Stimulated activated CD8-positive, alpha-beta memory T cell treated with anti-CD3 and anti-CD28 coated beads, Interleukin-4, amount 100 ng/mL, for 1 hour (primary cell): ENCODE results near the gene LTBP2.

Source experiments
- DNase-seq, 2 donors: peaks; one replicate each; pipeline ENCODE4 v3.0.0-alpha.2; 2020; ENCODE audit warnings: low read depth in 2 of 2, low spot score in 1 of 2

Gene LTBP2

DNA sequence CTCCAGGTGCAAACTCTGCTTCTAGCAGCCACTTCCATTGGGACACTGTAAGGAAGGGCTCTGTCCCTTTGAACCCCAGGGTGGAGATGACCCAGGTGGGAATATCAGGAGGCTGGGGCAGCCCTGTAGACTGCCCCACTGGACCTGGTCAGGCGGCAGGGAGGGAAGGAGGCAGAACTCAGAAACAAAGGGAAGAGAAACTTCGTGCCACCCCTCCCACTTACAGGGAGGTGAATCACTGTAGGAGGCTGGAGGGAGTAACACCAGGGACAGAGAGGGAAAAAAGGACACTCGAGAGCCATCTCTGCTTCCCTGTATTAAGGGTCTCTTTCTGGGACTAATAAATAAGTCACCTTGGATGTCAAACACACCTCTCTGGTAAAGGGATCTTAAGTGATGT is 81.0 kb downstream of the LTBP2 start:
- DNase-seq, result no peak

DNA sequence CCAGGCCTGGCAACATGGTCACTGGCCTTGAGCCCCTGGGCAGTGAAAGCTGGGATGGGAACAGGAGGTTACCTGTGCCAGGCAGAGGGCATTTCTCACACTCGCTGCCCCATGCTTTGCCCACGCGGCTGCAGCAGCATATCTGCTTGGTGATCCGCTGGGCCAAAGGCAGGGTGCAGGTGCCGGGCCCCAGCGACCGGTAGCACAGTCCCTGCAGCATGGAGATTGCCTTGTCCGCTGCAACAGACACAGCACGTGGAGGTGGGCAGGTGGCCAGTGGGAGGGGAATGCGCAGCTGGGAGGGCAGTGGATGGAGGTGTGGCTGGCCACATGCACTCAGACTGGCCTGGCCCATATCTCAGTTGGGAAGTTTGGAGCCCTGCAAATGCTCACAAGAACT is 83.2 kb downstream of the LTBP2 start:
- DNase-seq, result no peak

DNA sequence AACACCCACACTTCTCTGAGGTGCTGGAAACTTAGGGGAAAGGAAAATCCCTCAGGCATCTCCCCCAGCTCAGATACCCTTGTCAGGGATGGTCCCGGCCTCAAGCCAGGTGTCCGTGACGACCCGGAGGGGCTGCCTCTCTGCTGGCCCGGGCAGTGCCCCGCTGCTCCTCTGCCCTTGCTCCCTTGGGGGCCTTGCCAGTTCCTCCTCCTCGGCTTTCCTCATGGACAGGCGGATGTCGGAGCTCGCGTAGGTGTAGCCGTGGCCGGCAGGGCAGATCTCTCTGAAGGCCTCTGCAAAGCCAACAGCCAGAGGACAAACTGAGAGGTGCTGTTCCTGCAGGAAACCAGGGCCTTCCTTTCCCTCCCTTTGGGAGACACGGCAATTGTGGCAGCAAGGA is 83.6 kb downstream of the LTBP2 start:
- no peak for DNase-seq

DNA sequence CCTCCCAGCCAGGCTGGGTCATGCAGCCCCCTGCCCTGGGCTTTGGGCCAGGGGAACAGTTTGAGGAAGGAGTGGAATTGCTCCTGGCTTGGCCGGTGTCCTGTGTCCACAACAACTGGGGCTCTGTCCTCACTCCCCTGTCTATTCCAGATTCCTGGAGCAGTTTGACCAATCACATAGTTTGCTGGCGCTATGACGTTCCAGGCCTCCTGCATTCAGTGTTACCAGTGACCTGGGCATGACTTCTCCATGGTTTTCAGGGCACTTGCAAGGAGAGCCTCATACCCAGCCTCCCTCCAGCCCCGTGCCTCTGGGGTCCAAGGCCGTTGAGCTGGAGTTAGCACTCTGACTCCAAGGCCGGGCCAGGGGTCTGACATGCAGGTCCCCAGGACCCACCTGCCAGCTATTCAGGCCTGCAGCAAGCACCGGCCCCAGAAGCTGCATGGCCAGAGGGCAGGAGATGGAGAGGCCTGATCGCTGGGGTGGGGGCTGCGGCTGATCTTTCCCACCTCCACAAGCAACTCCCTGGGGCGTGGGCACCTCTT is 84.2 kb downstream of the LTBP2 start:
- no peak for DNase-seq

DNA sequence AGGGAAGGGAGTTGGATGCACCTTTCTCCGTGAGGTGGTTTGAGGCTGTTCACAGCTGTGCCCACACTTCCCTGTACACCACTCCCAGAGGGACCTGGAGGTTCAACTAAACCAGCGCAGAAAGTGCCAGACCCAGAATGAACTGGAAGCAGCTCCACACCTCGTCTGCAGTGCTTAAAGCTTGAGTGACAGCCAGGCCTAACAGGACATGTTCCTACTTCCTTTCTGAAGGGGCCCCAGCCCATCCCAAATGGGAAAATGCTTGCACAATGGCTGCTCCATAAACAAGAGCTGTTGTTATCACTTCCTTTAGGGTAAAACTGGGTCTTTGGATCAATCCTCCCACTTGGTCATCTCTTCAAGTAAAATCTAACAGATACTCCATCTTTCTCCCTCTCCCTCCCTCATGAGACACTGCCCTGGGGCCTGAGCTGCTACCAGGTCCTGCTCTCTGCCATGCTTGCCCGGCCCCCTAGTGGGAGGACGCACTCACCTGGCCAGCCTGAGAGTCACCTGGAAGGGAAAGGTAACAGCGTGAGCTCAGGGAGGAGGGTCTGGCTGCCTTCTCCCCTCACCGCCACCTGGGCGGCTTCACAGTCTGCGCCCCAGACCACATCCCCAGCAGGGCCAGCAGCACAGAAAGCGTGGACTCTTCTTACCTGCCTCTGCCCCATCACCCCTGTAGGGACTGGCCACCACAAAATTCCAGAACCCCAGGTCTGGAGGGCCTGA is 85.0 kb downstream of the LTBP2 start:
- no peak for DNase-seq

DNA sequence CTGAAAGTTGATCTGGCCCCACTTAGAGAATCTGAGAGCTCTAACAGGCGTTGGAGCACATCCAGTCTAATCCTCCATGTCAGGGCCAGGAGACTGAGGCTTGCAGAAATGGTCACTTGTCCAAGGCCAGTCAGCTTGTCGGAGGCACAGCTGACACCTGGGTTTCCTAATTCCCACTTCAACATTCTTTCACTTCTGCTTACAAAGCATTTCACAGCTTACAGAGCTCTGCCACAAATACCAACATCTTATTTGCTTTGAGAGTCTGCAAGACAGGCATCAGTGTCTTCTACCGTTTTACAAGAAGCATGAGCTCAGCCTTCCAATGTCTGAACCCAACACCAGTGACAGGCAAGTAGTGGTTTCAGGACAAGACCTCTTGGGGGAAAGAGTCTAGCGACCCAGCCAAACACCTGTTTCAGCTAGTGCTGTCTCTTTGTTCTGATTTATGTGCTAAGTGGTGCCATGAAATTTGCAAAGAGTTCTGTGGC is 86.6 kb downstream of the LTBP2 start:
- DNase-seq, result no peak

DNA sequence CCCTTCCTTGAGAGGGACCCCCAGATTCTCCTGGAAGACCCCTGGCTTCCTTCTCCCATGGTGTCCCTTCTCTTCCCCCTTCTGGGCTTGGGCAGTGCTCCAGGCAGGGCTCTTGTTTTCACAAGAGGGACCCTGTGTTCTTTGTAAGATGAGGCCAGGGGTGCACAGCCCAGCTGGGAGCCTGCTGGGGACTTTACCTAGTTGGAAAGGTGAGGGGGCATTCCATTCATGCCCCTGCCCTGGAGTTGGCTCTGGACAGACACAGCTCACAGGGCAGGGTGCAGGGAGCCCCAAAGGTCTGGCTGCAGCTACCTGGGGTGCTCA is 87.3 kb downstream of the LTBP2 start:
- no peak for DNase-seq

DNA sequence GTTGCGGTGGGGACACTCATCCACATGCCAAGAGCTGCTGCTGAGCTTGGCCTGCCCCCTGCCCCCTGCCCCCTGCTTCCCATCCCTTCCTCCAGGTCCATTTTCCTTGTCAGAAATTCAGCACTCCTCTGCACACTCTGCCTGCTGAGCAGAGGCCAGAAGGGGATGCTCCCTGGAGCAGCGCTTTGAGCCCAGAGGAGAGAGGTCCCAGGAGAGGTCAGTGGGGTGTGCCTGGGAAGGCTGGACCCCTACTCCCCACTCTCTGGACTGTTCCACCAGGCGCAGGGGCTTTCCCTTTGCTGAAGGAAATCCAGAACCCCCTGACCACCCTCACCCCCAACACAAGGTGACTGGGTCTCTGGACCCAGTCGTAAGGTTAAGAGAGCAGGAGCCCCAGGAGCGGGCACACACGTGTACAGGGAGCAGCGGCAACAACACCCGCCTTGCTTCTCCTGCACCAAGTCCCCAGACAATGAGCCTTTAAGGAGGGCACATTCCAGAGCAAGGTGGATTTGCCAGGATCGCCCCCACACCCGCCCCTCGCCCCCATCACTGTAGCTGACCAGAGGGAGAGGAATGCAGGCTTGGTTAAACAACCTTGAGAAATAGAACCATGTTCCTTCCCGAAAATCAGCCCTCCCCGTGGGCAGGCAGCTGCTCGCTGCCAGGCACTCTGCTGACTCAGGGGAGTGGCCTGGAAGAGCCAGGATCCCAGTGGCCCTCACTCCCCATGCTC is 87.8 kb downstream of the LTBP2 start:
- no peak for DNase-seq

DNA sequence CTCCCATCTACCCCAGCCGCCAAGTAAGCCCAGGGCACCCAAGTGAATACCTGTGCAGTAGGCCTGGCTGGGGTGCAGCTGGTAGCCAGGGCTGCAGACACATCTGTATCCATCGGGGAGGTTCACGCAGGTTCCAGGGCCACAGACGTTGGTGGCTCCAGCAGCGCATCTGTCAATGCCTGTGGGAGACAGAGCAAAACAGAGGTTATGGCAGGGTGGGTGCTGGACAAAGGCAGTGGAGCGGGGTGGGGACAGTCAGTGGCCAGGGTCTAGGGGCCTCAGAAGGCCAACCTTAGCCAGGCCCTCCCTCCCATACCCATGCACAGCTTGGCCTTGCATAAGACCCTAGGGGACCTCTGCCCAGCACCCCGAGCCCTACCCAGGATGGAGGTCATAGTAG is 89.3 kb downstream of the LTBP2 start:
- no peak for DNase-seq

DNA sequence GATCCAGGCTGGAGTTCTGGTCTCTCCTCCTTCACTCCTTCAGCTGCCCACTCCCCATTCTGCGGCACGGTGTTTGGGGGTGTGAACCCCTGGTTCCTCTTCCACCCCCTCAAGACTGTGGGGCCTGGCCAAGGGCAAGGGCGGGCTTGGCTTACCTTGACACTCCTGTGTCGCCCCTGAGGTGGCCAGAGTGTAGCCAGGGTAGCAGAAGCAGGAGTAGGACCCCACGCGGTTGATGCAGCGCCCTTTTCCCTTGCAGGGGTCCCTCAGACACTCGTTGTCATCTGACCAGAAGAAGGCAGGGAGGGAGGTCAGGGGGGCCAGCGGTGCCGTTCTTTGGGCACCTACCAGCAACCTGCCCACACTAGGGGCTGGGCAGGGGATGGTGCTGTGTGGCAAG is 90.3 kb downstream of the LTBP2 start:
- no peak for DNase-seq

DNA sequence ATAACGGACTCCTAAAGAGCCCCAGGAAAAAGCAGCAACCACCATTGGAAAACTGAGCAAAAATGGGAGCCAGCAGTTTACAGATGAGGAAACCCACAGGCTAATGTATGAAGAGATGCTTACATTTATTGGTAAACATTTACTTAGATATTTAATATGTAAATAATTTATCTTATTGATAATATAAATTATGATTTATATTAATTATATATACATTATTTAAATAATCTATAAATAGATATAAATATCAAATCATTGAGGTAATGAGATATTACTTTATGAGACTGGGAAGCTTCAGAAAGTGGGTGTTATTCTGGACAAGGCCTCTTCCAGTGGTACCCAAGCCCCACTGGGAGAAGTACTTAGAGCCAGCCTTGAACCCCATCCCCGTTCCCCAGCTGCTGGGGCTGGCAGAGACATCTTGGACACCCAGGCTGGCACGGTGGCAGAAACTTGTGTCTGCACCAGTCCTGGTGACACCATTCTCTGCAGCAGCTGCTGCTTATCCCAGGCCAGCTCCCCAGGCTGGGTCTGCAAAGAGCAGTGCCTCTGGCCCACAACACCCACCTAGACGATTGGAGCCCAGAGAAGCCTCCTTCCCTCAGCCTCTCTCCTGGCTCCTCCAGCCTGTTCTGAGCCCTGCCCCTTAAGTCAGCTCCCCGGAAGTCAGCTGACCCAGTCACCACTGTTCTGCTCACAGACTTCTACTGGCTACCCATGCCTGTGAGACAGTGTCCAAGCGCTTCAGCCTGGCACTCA is 92.5 kb downstream of the LTBP2 start:
- DNase-seq, result no peak

DNA sequence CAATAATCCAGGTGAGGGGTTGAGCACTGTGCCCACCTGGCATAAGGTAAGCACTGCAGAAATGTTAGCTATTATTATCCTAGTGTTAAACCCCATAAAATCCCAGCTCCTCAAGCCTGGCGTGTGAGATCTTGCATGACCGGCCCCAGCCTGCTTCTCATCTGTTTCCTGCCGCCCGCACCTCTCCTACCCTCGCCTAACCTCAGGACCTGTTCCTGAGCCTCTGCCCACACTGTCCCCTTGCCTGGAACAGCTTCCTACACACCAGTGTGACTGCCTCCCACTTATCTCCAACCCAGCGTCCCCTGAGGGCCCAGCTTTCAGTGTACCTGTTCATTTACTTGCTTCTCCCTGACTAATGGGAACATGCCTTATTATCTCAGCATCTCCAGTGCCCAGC is 93.8 kb downstream of the LTBP2 start:
- DNase-seq, result no peak

DNA sequence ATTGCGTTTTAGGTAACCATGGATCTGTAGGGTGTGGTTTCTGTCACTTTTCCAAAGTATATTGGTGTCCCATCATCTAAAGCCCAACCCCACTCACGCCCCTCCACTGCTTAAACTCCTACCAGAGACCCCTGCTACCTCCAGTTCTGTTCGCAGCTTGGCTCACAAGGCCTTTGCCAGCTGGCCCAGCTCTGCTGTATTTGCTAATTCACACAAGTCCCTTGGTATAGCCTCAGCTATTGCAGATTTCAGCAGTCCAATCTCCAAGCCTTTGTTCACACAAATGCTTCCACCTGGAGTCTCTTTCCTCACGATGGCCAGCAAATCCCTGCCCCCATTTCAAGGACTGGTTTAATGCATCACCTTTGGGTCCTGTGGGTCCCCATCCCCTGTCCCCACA is 94.3 kb downstream of the LTBP2 start:
- DNase-seq, result no peak

DNA sequence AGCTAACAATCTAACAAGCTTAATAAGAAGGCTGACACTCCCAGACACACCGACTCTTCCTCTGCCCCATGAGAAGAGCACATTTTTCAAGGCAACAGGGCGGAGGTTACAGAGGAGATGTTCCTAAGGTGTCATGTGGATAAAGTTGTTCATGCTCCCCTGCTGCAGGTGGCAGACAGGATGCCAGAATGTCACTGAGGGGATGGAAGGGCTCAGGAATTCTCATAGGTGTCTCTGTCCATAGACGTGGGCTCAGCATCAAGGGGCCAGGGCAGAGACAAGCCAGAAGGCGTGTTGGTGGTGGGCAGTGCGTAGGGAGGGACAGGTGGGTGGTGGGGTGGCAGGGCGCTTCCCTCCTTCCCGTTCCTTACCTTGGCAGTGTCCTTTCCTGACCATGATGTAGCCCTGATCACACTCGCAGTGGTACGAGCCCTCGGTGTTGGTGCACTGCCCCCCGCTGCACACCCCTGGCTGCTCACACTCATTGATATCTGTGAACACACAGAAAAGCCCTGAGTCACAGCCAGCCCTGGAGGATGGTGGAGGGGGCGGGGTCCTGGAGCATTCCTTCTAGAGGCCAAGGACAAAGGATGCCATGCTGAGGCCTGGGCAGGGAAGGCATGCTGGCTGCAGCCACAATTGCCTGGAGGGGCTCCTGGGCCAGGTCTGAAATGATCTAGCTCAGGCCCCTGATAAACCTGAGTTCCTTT is 95.4 kb downstream of the LTBP2 start:
- no peak for DNase-seq

DNA sequence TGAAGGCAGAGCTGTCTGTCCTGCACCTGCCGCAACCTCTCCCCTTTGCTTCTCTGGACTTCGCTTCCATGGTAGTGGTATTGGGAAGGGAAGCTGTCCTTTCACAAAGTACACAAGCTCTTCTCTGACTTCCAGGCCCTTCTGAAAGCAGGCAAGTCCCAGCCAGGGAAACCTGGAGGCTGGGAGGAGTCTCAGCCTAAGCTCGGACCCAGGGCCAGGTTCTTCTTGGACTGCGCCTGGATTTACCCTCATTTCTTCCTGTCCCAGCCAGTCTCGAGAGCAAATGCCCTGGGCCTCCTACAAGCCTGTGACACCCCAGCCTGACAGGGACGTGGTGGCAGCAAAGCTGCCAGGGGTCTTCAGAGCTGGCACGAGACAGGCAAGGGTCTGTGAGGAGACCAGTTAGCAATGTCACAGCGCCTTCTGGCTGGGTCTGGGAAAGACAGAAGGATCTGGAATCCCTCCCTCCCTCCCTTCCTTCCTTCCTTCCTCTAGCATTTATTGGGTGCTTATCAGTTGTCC is 96.1 kb downstream of the LTBP2 start:
- DNase-seq, result no peak

DNA sequence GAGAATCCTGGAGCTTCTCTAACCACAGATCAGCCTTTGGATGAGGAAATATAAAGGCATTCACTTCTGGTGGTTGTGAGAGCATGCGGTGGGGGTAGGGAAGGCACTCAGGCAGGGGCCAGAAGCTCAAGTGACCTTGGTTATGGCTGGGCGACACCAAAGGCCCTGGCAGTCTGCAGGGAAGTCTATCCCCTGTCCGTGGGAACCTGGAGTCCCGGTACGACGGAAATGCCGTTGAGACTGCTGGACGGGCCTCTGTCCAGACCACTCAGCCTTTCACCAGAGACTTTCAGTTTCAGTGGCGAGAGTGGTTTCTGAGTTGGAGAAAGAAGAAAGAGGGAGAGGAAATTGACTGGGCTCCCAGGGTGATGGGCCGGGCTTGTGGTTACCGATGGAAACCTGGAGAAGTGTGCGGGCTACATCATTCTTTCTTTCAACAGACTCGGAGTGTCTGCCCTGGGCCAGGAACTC is 97.5 kb downstream of the LTBP2 start:
- DNase-seq, result no peak

DNA sequence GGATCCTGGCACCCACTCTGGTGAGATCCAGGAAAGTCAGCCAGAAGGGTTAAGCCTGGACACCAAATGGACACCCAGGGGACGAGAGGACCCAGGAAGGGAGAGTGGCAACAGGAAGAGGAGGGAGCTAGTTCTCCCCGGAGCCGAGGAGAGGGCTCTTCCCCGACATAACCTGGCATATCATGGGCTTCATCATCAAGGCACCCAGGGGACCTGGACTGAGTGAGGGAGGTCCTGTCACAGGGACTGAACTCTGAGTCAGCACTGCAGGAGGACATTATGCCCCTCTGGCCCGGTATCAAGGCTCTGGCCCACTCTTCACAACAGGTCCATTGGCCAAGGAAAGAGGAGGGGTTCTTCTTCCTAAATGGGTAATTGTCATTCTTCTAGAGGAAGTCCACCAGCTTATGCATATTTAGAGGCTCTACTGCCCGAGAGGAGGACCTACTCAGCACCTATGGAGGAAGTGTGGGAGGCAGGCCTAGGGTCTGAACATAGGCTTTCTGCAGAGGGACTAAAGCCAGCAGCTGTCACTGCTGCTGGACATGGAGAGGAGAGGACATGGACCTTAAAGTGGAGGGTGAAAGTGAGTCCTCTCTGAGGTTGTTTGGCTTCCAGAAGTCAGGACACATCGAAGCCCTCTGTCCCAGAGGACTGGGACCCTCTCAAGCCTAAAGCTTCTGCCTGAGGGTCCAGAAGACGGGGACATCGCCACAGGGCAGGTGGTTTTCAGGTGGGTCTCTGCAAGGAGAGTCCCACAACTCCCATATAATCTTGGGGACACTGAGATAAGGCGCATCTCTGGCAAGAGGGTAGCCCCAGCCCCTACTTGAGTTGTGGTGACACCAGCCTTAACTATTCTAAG is 99.8 kb downstream of the LTBP2 start:
- no peak for DNase-seq

DNA sequence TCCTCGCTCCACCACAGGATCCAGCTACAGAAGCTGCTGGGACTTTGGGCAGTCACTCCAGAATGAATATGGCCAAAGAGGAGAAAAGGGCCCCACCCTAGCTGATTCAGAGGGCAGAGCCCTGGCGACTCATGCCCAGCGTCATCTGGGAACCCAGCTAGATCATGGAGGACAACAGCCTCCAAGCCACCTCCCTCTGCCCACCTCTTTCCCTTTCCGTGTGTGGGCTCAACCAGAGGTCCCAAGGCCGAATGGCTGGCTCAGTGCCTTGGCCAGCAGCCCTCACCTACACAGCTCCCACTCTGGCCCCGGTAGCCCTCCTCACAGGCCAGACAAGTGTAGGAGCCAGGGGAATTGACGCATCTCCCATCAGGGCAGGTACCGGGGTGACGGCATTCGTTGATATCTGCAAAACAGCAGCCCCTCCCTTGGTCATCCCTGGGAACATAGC is 101.1 kb downstream of the LTBP2 start:
- DNase-seq, result no peak

DNA sequence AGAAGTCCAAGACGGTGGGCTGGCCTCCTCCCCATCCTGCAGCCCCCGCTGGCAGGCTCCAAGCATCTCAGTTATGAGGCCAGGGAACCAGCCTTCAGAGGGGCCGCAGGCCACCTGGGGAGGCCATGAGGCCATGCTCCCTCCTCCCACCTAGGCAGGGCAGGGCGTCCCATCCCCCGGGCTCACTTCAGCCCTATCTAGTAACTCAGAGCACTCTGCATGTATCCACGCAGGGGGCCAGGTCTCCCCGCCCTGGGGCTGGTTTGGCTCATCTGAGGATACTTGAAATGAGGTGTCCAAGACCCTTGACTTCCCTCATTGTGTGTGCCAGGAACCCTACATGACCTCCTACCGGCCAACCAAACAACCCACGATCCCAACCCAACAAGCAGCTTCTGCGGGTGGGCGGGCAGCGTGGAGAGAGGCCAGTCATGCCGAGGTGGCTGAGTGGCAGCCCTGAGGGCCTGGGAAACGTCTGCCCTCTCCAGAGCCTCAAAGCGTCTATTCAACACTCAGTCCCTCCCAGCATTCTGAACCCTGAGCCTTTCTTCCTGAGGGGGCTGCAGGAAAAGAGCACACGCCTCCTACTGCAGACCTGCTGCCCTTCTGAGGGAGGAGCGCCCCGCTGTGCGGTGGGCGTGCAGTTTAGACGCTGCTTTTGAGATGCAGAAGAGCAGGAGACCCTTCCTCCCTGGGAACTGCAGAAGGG is 101.7 kb downstream of the LTBP2 start:
- DNase-seq, result no peak
